Peyer's patch (tissue), 4 donors: ENCODE results near the gene NOL11. TPM values are rescaled to one million over a fixed set of nuclear protein-coding genes. Genes with fewer than 3 reads are reported as not detected.
"Not testable (repeated sequence)": the region's sequence is repeated elsewhere in the genome, so short reads cannot be mapped to it uniquely, and the experiment has no call there.

Experiments
- DNase-seq, 3 donors: peaks; one replicate each; pipeline ENCODE4 v3.0.0-alpha.2; 2017 to 2019
- H3K27ac ChIP-seq, 4 donors: fragments of 200-600 bp; sonication (generic); one replicate each; pipeline ENCODE4 v1.5.1; 2016 to 2019
- H3K27me3 ChIP-seq, 2 donors: fragments of 200-600 bp; sonication (generic); one replicate each; pipeline ENCODE4 v1.5.1; 2019
- H3K36me3 ChIP-seq, 3 donors: fragments of 200-600 bp; sonication (generic); one replicate each; pipeline ENCODE4 v1.5.1; 2016 to 2019
- H3K4me1 ChIP-seq, 4 donors: fragments of 200-600 bp; sonication (generic); one replicate each; pipeline ENCODE4 v1.5.1; 2016 to 2019
- H3K4me3 ChIP-seq, 4 donors: fragments of 200-600 bp; sonication (generic); 1 replicate in 3 of 4; 2 replicates in 1 of 4; pipeline ENCODE4 v1.5.1; 2016 to 2019; ENCODE audit warnings: mild to moderate bottlenecking in 1 of 4
- H3K9me3 ChIP-seq, 4 donors: fragments of 200-600 bp; sonication (generic); one replicate each; pipeline ENCODE4 v1.5.1; 2016 to 2019; ENCODE audit warnings: mild to moderate bottlenecking in 1 of 4
- POLR2A ChIP-seq, 2 donors: fragments of 450-650 bp; IDR thresholded peaks; one replicate each; pipeline ENCODE4 v1.5.1; 2017; ENCODE audit warnings: antibody characterized with exemption in 2 of 2, mild to moderate bottlenecking in 2 of 2, moderate library complexity in 2 of 2
- total RNA-seq, 4 donors: library from RNA; depleted of rRNA; stranded (reverse); fragments of >200 nt; gene quantifications; one replicate each; pipeline ENCODE4 v1.1.0, GENCODE V29; 2016
- TF ChIP-seq, protein P1 (sequence below), 6 experiments: fragments of 450-650 bp in 4 of 6; fragments of 200-600 bp in 2 of 6; sonication (generic) in 1 of 6; IDR thresholded peaks; one replicate each; pipeline ENCODE4 v1.5.1; 2017 to 2019; ENCODE audit warnings: antibody characterized with exemption in 6 of 6, mild to moderate bottlenecking in 3 of 6, moderate library complexity in 1 of 6

The NOL11 gene
- total RNA-seq, 4 donors from 2014 or later: 20.3 to 92.4 (median 26.2) TPM

DNA sequence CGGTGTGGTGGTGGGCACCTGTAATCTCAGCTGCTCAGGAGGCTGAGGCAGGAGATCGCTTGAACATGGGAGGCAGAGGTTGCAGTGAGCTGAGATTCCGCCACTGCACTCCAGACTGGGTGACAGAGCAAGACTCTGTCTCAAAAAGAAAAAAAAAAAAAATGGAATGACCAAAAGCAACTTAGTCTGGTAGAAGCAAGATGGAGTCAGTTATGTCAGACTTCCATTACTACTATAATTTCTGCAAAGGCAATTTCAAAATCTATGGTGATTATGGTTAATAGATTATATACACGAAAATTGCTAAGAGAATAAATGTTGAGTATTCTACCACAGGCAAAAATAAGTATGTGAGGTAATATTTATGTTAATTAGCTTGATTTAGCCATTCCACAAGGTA is 32.3 kb downstream of the NOL11 start:
- no peak for DNase-seq
- Histone ChIP-seq H3K4me3 (no peak overlapping the region), H3K9me3 (no peaks in the 10 kb centered on the region), H3K36me3 (peaks cover 0 to 46% (median 0%) of the 10 kb centered on the region in 3 donors), H3K27me3 (no peaks in the 10 kb centered on the region), H3K27ac (no peak overlapping the region), H3K4me1 (peaks cover 0 to 6% (median 0%) of the 10 kb centered on the region in 4 donors)
- TF ChIP-seq, protein P1, sequence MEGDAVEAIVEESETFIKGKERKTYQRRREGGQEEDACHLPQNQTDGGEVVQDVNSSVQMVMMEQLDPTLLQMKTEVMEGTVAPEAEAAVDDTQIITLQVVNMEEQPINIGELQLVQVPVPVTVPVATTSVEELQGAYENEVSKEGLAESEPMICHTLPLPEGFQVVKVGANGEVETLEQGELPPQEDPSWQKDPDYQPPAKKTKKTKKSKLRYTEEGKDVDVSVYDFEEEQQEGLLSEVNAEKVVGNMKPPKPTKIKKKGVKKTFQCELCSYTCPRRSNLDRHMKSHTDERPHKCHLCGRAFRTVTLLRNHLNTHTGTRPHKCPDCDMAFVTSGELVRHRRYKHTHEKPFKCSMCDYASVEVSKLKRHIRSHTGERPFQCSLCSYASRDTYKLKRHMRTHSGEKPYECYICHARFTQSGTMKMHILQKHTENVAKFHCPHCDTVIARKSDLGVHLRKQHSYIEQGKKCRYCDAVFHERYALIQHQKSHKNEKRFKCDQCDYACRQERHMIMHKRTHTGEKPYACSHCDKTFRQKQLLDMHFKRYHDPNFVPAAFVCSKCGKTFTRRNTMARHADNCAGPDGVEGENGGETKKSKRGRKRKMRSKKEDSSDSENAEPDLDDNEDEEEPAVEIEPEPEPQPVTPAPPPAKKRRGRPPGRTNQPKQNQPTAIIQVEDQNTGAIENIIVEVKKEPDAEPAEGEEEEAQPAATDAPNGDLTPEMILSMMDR (IDR thresholded peaks at IDR 0.05): no peak
- TF ChIP-seq POLR2A (IDR thresholded peaks at IDR 0.05): no peak

DNA sequence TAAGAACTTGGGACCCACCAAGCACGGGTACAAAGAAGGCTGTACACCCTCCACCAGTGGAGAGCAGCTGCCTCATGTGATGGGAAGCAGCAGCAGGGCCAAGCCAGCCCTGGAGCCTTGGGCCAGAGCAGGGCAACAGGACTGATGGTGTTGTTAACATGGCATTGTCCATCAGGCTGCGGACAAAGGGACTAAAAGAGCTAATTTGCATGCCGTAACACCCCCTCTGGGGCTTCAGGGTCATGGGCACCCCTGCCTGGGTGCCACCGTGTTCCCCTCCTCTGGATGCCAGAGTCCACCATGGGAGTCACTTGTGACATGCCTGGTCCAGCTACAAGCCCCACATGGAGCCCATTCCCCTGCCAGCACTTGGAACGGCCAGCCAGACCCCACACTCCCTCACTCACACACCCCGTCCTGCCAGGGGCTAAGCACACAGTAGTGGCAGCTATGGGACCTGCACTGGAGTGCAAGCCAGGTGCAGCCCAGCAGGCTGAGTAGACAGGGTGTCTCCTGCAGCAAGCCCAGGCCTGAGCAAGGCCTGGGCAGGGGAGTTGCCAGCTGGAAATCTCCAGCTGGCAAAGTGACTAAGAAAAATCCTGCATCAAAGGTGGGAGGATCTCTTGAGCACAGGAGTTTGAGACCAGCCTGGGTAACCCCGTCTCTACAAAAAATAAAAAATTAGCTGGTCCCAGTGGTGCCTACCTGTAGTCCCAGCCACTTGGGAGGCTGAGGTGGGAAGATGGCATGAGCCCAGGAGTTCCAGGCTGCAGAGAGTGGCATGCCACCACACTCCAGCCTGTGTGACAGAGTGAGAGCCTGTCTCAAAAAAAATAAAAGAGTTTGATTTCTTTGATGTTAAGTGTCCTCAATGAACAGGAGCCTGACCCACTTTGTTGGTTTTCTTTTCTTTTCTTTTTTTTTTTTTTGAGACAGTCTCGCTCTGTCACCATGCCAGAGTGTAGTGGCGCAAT is 33.7 kb downstream of the NOL11 start:
- DNase-seq: no peak
- Histone ChIP-seq H3K4me1 (no peaks in the 10 kb centered on the region), H3K36me3 (peaks cover 0 to 35% (median 0%) of the 10 kb centered on the region in 3 donors), H3K9me3 (no peaks in the 10 kb centered on the region), H3K4me3 (no peak overlapping the region), H3K27ac (no peak overlapping the region), H3K27me3 (no peaks in the 10 kb centered on the region)
- no peak for TF ChIP-seq POLR2A (IDR thresholded peaks at IDR 0.05)
- TF ChIP-seq, protein P1 (IDR thresholded peaks at IDR 0.05): no peak

DNA sequence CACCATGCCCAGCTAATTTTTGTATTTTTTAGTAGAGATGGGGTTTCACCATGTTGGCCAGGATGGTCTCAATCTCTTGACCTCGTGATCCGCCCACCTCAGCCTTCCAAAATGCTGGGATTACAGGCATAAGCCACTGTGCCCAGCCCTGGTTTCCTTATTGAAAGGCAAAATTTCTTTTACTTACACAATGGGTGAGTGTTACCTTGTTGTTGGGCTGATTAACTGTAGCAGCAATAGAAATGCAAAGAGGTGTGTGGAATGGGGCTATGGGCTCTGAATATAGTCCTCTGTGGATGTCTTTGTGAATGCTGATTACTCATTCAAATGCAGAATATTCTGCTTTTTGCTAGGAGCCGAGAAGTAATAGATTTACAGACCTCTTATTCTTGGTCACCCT is 34.4 kb downstream of the NOL11 start:
- peaks cover 0 to 29% (median 0%) of the 10 kb centered on the region in 3 donors for H3K36me3 ChIP-seq
- DNase-seq, H3K27me3 ChIP-seq, H3K9me3 ChIP-seq, H3K4me3 ChIP-seq, H3K27ac ChIP-seq, H3K4me1 ChIP-seq: not testable (repeated sequence)

DNA sequence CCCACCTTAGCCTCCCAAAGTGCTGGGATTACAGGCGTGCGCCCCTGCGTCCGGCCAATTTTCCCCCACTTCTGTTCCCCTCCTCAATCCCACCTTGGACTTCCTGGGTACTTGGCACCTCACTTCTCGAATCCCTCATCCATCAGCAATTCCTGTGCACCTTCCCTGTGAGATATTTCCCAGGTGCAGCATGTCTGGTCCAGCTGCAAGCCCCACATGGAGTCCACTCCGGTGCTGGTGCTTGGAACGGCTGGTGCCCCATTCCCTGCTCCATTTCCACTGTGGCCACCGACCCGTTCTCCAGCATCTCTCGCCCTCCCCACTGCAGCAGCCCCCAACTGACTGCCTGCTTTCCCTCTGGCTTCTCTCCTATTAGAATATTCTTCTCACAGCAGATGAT is 35.3 kb downstream of the NOL11 start:
- H3K4me1 ChIP-seq: no peaks in the 10 kb centered on the region
- TF ChIP-seq POLR2A (IDR thresholded peaks at IDR 0.05): no peak
- TF ChIP-seq, protein P1 (IDR thresholded peaks at IDR 0.05): no peak
- H3K27ac ChIP-seq: no peak overlapping the region
- no peak overlapping the region for H3K4me3 ChIP-seq
- H3K36me3 ChIP-seq: peaks cover 0 to 24% (median 0%) of the 10 kb centered on the region in 3 donors
- DNase-seq: no peak
- H3K27me3 ChIP-seq: no peaks in the 10 kb centered on the region
- H3K9me3 ChIP-seq: no peaks in the 10 kb centered on the region

DNA sequence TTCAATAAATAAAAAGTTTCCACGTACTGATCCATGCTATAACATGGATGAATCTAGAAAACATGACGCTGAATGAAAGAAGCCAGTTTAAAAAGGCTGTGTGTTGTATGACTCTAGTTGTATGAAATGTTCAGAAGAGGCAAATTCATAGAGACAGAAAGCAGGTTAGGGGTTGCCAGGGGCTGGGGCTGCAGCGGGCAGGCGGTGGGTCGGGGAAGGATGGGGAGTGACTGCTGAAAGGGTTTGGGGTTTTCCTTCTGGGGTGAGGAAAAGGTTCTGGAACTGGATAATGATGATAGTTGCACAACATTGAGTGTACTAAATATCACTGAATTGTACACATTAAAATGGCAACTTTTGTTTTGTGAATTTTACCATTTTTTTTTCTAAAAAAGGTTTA is 36.3 kb downstream of the NOL11 start:
- Histone ChIP-seq H3K9me3 (no peaks in the 10 kb centered on the region), H3K27me3 (no peaks in the 10 kb centered on the region), H3K36me3 (peaks cover 0 to 18% (median 0%) of the 10 kb centered on the region in 3 donors), H3K27ac (no peak overlapping the region), H3K4me1 (no peaks in the 10 kb centered on the region), H3K4me3 (no peak overlapping the region)
- TF ChIP-seq, protein P1 (IDR thresholded peaks at IDR 0.05): no peak
- TF ChIP-seq POLR2A (IDR thresholded peaks at IDR 0.05): no peak
- no peak for DNase-seq

DNA sequence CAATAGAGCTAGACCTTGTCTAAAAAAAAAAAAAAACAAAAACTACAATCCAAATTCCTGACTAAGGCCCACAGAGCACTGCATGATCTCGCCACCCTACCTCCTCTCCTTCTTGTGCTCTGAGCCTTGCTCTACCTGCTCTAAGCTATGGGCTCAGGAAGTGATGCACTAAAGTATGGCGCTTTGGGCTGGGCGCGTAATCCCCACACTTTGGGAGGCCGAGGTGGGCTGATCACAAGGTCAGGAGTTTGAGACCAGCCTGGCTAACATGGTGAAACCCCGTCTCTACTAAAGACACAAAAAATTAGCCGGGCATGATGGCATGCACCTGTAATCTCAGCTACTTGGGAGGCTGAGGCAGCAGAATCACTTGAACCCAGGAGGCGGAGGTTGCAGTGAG is 37.0 kb downstream of the NOL11 start:
- not testable (repeated sequence) for H3K9me3 ChIP-seq, H3K4me1 ChIP-seq, DNase-seq, H3K27ac ChIP-seq, H3K27me3 ChIP-seq, H3K4me3 ChIP-seq
- H3K36me3 ChIP-seq: peaks cover 0 to 12% (median 0%) of the 10 kb centered on the region in 3 donors

DNA sequence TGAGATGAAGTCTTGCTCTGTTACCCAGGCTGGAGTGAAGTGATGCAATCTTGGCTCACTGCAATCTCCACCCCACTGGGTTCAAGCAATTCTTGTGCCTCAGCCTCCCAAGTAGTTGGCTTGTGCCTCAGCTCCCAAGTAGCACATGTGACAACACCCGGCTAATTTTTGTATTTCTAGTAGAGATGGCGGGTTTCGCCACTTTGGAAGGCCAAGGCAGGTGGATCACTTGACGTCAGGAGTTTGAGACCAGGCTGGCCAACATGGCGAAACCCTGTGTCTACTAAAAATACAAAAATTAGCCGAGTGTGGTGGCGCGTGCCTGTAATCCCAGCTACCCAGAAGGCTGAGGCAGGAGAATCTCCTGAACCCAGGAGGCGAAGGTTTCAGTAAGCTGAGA is 39.0 kb downstream of the NOL11 start:
- DNase-seq, H3K4me3 ChIP-seq, H3K9me3 ChIP-seq, H3K36me3 ChIP-seq, H3K27me3 ChIP-seq, H3K4me1 ChIP-seq, H3K27ac ChIP-seq: not testable (repeated sequence)
